NCI-H2081 treated with DMSO at 0.1 percent for 48 hours (cell line): ENCODE results near the gene INHBC.
"Not testable (repeated sequence)": the region's sequence is repeated elsewhere in the genome, so short reads cannot be mapped to it uniquely, and the experiment has no call there.

Source experiments
- DNase-seq: peaks from one replicate; lab custom pipeline; 2025; lab: John Stamatoyannopoulos, UW

The INHBC gene, protein sequence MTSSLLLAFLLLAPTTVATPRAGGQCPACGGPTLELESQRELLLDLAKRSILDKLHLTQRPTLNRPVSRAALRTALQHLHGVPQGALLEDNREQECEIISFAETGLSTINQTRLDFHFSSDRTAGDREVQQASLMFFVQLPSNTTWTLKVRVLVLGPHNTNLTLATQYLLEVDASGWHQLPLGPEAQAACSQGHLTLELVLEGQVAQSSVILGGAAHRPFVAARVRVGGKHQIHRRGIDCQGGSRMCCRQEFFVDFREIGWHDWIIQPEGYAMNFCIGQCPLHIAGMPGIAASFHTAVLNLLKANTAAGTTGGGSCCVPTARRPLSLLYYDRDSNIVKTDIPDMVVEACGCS

DNA sequence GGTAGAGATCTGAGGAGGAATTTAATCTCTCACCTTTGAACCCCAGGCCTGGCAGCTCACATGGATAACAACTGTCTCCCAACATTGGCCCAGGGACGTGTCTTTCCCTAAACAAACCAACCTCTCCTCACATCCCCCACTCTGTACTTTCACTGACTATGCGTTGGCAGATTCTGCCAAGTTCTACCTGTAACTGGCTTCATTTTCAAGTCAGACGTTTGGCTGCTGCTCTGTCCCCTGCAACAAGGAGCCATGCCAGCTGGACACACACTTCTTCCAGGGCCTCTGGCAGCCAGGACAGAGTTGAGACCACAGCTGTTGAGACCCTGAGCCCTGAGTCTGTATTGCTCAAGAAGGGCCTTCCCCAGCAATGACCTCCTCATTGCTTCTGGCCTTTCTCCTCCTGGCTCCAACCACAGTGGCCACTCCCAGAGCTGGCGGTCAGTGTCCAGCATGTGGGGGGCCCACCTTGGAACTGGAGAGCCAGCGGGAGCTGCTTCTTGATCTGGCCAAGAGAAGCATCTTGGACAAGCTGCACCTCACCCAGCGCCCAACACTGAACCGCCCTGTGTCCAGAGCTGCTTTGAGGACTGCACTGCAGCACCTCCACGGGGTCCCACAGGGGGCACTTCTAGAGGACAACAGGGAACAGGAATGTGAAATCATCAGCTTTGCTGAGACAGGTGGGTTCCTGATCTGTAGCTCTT lies at the start of gene INHBC:
Gene INHBC (plus strand): TSS at position 268 of the 707 bp plus-strand sequence. CDS start 103 bp downstream, at position 371.
- DNase-seq = no peak

DNA sequence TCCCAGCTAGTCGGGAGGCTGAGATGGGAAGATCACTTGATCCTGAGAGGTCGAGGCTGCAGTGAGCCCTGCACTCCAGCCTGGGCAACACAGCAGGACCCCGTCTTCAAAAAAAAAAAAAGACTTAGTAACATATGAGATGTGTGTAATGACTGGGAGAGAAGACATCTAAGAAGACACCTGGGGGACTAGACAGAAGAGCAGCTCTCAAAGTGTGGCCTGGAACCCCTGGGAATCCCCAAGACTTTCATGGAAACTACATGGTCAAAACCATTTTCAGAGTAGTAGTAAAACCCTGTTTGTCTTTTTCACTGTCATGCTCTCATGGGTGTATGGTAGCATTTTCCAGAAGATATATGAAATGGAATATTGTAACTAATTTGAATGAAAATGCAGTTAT lies 49.0 kb upstream of the INHBC start:
- no peak for DNase-seq

DNA sequence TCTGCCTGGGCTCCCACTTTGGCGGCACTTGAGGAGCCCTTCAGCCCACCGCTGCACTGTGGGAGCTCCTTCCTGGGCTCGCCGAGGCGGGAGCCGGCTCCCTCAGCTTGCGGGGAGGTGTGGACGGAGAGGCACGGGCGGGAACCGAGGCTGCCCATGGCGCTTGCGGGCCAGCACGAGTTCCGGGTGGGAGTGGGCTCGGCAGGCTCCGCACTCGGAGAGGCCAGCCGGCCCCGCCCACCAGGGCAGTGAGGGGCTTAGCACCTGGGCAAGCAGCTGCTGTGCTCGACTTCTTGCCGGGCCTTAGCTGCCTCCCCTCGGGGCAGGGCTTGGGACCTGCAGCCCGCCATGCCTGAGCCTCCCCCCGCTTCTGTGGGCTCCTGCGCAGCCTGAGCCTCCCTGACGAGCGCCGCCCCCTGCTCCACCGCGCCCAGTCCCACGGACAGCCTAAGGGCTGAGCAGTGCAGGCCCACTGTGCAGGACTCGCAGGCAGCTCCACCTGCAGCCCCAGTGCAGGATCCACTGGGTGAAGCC lies 48.3 kb upstream of the INHBC start:
- DNase-seq = no peak

DNA sequence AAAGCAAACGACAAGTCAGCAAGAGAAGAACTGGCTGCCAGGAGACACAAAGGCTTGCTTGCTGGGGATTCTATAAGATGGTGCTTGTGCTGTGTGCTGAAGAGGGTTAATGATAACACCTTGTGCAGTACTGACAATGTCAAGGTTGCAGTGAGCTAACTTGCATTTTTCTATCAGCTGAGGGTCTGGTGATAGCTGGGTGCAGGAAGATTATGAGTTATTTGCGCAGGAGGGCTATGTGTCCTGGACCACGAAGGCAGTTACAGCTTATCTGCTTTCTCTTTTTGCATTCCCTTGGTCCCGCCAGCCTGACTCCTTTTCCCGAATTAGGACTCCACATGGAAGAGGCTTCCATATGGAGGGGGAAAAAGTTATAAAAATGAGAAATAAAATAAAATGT lies 46.2 kb upstream of the INHBC start:
- DNase-seq = no peak

DNA sequence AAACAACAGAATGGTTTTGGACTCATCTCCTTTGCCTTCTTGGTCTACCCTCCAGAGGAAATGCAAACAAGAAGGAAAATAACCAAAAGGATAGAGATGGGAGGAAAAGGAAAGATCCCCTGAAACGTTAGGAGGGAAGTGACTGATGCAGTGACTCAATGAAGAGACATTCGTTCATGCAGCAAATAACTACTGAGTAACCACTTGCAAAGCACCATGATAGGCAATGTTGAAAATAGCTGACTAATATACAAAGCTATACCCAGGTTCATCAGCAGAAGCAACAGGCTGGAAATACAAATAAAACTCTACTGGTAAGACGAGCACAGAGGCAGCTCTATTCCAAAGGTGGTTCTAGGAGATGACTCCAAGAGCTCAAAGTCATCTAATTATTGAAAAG lies 45.6 kb upstream of the INHBC start:
- no peak for DNase-seq

DNA sequence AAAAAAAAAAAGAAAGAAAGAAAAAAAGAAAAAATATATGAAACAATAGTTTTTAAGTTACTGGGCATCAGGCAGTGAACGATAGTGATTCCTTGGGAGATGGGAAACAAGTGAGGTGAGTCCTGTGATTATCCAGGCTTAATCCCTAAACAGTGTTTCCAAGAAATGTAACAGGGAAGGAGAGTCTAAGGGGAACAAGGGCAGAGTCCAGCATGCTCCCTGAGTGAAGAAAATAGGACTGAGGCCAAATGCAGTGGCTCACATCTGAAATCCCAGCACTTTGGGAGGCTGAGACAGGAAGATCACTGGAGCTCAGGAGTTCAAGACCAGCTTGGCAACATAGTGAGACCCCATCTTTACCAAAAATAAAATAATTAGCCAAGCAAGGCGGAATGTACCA lies 44.4 kb upstream of the INHBC start:
- DNase-seq = no peak

DNA sequence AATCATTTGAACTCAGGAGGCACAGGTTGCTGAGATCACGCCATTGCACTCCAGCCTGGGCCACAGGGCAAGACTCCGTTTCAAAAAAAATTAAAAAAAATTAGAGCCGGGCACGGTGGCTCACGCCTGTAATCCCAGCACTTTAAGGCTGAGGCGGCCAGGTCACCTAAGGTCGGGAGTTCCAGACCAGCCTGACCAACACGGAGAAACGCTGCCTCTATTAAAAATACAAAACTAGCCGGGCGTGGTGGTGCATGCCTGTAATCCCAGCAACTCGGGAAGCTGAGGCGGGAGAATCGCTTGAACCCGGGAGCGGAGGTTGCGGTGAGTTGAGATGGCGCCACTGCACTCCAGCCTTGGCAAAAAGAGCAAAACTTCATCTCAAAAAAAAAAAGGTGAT lies 39.5 kb upstream of the INHBC start:
- no peak for DNase-seq

DNA sequence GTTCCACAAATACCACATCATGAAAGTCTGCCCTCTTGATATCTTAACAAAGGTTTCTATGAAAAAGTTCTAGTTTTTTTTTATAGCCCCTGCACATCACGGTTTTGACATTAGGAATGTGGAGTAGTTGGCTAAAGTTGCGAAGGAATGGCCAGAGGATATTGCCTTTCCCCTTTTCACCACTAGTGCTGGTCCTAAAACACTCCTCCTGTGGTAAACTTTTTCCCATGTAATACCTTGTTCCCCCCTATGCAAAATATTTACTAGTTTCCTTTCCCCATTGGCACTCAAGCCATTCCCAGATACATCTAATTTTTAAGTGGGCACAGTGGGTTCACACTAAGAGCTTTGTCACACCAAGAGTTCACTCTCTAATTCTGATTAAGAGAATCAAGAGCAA lies 37.1 kb upstream of the INHBC start:
- DNase-seq = no peak

DNA sequence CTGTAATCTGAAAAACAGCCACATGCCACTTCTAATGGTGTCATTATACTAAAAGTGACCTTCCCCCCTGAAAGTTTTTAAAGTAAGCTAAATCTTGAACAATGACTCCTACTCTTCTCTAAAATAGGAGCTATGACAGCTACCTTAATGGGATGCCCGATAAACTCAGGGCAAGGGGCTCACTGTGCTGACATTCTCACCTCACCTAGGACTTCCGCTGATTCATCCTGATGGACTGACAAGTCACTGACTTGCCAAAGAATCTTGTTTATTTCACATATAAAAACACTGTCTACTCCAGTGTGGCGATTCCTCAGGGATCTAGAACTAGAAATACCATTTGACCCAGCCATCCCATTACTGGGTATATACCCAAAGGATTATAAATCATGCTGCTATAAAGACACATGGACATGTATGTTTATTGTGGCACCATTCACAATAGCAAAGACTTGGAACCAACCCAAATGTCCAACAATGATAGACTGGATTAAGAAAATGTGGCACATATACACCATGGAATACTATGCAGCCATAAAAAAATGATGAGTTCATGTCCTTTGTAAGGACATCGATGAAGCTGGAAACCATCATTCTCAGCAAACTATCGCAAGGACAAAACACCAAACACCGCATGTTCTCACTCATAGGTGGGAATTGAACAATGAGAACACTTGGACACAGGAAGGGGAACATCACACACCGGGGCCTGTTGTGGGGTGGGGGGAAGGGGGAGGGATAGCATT lies 34.7 kb upstream of the INHBC start:
- not testable (repeated sequence) for DNase-seq

DNA sequence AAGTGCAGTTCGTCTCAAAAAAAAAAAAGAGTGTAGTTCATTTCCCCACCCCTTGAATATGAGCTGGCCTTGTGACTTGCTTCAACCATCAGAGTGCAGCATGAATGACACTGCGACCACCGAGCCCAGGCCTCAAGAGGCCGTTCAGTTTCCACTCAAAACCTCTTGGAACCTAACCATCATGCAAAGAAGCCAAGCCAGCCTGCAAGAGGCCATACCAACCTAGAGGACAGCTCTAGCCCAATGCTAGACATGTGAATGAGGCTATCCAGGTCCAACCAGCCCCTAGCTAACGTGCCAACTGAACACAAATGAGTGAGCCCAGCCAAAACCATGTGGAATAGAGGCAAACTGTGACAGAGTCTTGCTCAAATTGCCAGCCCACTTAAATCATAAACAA lies 33.4 kb upstream of the INHBC start:
- no peak for DNase-seq

DNA sequence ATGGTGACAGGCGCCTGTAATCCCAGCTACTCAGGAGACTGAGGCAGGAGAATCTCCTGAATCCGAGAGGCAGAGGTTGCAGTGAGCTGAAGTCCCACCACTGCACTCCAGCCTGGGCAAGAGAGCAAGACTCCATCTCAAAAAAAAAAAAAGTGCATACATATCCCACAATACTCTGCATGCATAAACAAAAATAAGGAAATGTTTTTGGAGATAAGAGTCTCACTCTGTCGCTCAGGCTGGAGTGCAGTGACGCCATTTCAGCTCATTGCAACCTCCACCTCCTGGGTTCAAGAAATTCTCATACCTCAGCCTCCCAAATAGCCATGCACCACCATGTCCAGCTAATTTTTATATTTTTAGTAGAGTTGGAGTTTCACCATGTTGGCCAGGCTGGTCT lies 32.4 kb upstream of the INHBC start:
- not testable (repeated sequence) for DNase-seq

DNA sequence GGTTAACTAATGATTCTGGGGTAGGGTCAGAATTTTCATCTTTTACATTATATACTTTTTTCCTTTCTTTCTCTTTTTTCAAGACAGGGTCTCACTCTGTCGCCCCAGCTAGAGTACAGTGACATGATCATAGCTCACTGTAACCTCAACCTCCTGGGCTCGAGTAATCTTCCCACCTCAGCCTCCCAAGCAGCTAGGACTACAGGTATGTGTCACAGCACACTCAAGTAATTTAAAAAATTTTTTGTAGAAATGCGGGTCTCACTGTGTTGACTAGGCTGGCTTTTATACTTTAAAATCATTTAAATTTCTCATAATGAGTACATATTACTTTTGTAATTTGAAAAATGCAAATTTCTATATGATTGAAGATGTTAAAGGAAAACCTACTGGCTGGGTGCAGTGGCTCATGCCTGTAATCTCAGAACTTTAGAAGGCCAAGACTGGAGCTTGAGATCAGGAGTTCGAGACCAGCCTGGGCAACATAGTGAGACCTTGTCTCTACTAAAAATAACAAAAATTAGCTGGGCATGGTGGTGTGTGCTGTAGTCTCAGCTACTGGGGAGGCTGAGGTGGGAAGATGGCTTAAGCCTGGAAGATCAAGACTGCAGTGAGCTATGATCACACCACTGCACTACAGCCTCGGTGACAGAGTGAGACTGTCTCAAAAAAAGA lies 29.5 kb upstream of the INHBC start:
- DNase-seq = no peak

DNA sequence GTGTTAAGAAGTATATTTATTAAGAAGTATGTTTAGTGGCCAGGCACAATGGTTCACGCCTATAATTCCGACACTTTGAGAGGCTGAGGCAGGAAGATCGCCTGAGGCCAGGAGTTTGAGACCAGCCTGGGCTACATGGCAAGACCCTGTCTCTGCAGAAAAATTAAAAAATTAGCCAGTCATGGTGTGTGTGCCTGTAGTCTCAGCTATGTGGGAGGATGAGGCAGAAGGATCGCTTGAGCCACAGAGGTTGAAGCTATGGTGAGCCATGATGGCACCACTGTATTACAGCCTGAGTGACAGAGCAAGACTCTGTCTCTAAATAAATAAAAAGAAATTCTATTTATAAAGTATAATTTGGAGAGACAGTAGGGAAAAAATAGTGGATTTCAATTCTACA lies 24.1 kb upstream of the INHBC start:
- no peak for DNase-seq

DNA sequence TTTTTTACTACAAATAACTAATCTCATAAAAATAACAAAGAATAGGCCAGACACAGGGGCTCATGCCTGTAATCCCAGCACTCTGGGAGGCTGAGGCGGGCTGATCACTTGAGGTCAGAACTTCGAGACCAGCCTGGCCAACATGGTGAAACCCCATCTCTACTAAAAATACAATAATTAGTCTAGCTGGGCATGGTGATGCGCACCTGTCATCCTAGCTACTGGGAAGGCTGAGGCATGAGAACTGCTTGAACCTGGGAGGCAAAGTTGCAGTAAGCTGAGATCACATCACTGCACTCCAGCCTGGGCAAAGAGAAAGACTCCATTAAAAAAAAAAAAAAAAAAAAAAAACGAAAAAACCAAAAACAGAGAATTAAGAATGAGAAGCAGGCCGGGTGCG lies 20.4 kb upstream of the INHBC start:
- not testable (repeated sequence) for DNase-seq

DNA sequence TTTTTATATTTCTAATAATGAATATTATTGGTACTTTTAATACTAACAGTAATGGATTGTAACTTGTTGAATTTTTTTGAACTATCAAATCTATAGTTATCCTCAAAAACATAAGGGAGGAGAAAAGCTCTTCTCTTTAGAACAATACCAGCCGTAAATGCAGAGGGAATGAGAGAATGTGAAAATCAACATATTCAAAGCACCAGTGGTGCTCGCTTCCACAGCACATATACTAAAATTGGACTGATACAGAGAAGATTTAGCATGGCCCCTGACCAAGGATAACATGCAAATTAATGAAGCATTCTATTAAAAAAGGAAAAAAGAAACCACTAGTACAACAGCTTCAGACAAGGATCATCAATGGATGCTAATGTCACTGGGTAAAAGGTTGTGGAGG lies 19.5 kb upstream of the INHBC start:
- DNase-seq = no peak

DNA sequence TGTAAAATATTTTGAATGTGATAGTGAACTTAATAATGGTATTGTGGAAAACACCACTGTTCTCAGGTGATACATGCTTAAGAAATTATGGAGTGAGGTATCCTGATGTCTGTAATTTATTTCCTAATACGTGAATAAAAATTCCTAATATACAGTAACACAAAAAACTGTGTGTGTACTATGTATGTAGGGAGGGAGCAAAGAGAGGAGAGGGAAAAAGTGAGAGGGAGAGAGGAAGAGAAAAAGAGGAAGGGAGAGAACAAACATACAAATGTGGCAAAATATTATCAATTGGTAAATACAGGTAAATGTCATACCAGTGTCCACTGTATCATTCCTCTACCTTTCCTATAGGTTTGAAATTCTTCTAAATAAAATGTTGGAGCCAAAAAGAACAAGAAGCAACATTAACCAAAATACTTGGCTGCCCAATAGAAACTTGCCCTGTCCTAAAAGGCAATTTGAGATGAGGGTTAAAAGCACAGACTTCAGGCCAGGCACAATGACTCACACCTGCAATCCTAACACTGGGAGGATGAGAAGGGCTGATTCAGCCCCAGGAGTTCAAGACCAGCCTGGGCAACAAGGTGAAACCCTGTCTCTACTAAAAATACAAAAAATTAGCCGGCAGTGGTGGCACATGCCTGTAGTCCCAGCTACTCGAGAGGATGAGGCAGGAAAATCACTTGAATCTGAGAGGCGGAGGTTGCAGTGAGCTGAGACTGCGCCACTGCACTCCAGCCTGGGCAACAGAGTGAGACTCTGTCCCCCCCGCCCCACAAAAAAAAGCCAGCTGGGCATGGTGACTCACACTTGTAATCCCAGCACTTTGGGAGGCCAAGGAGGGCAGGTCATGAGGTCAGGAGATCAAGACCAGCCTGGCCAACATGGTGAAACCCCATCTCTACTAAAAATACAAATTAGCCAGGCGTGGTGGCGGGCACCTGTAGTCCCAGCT lies 18.3 kb upstream of the INHBC start:
- no peak for DNase-seq

DNA sequence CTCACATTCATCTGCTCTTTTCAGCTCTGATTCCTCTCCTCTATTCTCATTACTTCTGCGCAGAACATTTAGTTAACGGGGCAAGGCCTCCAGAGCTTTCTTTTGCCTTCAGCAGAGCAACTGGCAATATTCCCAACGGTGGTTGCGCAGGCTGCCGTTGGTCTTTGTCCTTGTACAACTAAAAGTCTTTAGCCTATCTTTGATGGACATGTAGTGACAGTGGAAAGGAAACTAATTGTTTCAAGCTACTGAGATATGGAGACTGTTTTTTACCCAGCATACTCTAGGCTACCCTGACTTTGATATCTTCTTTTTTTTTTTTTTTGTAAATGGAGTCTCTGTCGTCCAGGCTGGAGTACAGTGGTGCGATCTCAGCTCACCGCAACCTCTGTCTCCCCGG lies 16.3 kb upstream of the INHBC start:
- no peak for DNase-seq

DNA sequence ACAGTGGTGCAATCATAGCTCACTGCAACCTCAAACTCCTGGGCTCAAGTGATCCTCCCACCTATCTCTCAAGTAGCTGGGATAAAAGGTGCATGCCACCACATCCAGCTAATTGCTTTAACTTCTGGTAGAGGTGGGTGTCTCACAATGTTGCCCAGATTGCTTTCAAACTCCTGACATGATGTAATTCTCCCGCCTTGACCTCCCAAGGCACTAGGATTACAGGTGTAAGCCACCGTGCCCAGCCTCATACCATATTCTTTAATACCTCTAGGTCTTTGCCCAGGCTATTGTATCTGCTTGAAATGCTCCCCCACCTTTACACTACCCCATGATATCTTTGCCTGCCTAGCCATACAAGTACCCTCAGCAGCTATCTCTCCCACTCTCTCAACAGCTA lies 15.1 kb upstream of the INHBC start:
- no peak for DNase-seq

DNA sequence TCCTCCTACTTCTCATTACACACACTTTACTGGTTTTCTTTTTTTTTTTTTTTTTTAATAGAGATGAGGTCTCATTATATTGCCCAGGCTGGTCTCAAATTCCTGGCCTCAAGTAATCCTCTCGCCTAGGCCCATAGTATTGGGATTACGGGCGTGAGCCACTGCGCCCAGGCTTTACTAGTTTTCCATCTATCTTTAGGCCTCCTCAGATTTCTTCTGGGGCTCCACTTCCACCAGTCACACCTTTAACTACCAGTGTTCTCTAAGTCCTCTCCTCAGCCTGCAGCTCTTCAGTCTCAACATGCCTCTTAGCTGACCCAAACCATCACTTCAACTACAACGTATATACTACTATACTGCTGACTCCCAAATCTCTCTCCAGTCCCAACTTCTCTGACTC lies 14.1 kb upstream of the INHBC start:
- no peak for DNase-seq

DNA sequence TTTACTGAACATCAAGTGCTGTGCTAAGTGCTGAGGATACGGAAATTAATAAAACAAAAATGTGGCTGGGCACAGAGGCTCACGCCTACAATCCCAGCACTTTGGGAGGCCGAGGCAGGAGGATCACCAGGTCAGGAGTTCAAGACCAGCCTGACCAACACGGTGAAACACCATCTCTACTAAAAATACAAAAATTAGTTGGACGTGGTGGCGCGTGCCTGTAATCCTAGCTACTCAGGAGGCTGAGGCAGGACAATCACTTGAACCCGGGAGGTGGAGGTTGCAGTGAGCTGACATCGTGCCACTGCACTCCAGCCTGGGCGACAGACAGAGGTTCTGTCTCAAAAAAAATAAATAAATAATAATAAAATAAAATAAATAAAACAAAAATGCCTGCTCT lies 7.6 kb upstream of the INHBC start:
- not testable (repeated sequence) for DNase-seq

DNA sequence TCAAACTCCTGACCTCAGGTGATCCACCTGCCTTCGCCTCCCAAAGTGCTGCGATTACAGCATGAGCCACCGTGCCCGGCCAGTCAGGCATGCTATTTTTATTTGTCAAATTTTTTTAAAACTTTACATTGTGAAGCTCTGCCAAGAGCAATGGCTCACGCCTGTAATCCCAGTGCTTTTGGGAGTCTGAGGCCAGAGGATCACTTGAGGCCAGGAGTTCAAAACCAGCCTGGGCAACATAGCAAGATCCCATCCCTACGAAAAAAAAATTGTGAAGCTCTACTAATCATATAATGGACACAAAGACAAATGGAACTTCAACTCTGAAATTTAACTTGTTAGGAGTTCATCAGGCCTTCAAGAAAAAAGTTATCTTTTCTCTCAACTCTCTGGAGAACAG lies 5.6 kb upstream of the INHBC start:
- no peak for DNase-seq
